Nephron progenitor cell (in vitro differentiated cells): ENCODE measurements around the gene LRATD1.

Experiments used
- DNase-seq: peaks from one replicate; pipeline ENCODE4 v3.0.0; 2021
- H3K27ac Mint-ChIP-seq: 2 replicates; pipeline ENCODE4 v1.8.0; 2021; ENCODE audit warnings: mild to moderate bottlenecking, moderate library complexity, mixed read lengths
- H3K27me3 Mint-ChIP-seq: 2 replicates; pipeline ENCODE4 v1.8.0; 2021; ENCODE audit warnings: mild to moderate bottlenecking, low read depth, mixed read lengths; ENCODE audit not compliant: poor library complexity
- H3K36me3 Mint-ChIP-seq: 2 replicates; pipeline ENCODE4 v1.8.0; 2021; ENCODE audit warnings: low read depth, mixed read lengths
- H3K4me1 Mint-ChIP-seq: 2 replicates; pipeline ENCODE4 v1.8.0; 2021; ENCODE audit warnings: mixed read lengths
- H3K4me3 Mint-ChIP-seq: 2 replicates; pipeline ENCODE4 v1.8.0; 2021; ENCODE audit warnings: mild to moderate bottlenecking, moderate library complexity, mixed read lengths
- H3K9me3 Mint-ChIP-seq: 2 replicates; pipeline ENCODE4 v1.8.0; 2021; ENCODE audit warnings: mild to moderate bottlenecking, moderate library complexity, mixed read lengths
- CTCF ChIP-seq: fragments of 200-600 bp; sonication (generic); IDR thresholded peaks from 2 replicates; pipeline ENCODE4 v1.5.0; 2021; ENCODE audit warnings: antibody characterized with exemption

LRATD1 gene

DNA sequence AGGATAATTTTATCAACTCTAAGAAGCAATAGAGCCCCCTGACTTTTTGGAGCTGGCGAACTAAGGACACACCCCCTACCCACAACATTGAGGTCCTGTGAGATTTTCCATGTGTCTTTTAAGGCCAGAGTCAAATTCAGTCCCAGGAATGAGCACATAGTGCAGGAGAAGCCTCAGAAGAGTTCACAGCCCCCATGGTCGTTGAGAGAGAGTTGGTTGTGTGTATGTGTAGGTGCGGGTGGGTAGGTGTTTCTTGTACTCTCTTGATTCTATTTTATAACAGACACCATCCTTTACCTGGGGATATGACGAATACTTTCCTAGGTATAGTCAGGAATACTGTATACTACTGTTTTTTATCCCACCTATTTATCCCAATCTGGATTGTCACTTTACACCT lies 8.6 kb downstream of the LRATD1 start:
- no peak overlapping the region for H3K27ac Mint-ChIP-seq

DNA sequence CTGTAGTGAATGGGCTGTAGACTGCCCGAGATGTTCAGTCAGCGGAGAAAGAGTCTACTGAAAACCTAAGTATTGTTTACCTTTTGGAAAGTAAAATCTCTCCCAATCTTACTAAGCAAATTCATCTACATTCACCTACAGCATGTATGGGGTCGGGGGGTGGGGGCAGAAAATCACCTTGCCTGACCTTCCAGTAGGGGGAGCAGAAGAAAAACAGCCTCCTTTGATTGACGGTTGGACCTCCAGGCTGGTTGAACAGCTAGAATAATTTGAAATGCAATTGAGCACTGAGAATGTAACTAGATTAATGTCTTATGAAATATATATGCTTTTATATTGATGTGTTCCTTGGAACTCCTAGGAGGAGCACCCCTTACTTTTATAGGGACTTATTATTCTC lies 10.0 kb downstream of the LRATD1 start:
- H3K36me3 Mint-ChIP-seq = peaks cover 5% of the 10 kb centered on the region
- H3K27me3 Mint-ChIP-seq = peaks cover 3% of the 10 kb centered on the region
- no peak overlapping the region for H3K27ac Mint-ChIP-seq
- no peaks in the 10 kb centered on the region for H3K9me3 Mint-ChIP-seq
- DNase-seq = no peak
- TF ChIP-seq CTCF = peak; percentile 13
- no peaks in the 10 kb centered on the region for H3K4me1 Mint-ChIP-seq
- no peak overlapping the region for H3K4me3 Mint-ChIP-seq

More for the DNA sequence above, 8.6 kb downstream of the LRATD1 start:
- Mint-ChIP-seq H3K36me3 (peaks cover 15% of the 10 kb centered on the region), H3K27me3 (peaks cover 8% of the 10 kb centered on the region), H3K4me1 (peaks cover 12% of the 10 kb centered on the region), H3K4me3 (no peak overlapping the region), H3K9me3 (no peaks in the 10 kb centered on the region)
- no peak for DNase-seq
- TF ChIP-seq CTCF = no peak

DNA sequence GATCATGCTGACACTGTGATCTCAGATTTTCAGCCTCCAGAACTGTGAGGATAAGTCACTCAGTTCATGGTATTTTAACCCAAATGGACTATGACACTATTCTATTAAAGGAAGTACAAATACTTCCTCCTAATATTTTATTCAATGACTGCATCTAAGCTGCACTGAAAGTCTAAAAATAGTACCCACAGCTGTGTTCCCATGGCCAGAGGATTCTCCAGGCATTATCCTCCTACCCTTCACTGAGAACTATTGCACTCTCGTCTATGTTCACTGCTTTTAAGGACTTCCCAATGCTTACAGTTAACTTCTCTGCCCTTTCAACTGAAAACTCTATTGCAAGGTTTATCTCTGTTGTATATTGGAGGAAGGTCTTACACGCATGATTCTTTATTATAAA lies 15.2 kb downstream of the LRATD1 start:
- Mint-ChIP-seq H3K4me1 (peaks cover 3% of the 10 kb centered on the region), H3K27ac (no peak overlapping the region), H3K4me3 (no peak overlapping the region), H3K36me3 (peaks cover 5% of the 10 kb centered on the region), H3K9me3 (no peaks in the 10 kb centered on the region), H3K27me3 (no peaks in the 10 kb centered on the region)
- no peak for DNase-seq
- TF ChIP-seq CTCF = no peak

DNA sequence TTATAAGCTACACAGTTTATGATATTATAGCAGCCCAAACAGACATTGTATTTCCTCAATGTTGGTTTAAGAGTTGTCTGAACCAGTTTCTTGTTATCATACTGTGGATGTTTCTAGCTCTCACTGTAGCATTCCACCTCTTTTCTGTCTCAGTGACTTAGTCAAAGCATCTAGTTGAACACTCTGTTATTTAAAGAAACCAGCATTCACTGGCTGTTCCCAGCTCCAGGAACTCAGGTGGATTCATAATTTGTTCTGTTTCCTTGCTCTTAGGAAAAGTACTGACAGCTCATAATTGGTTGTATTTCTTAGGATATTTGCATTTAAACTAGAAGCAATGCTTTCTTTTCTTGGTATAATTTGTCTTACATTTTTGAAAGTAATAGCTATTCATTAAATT lies 17.5 kb downstream of the LRATD1 start:
- H3K27me3 Mint-ChIP-seq = no peaks in the 10 kb centered on the region
- no peaks in the 10 kb centered on the region for H3K36me3 Mint-ChIP-seq
- H3K9me3 Mint-ChIP-seq = no peaks in the 10 kb centered on the region
- no peak overlapping the region for H3K27ac Mint-ChIP-seq
- no peak for DNase-seq
- no peak for TF ChIP-seq CTCF
- no peak overlapping the region for H3K4me3 Mint-ChIP-seq
- H3K4me1 Mint-ChIP-seq = peaks cover 7% of the 10 kb centered on the region

DNA sequence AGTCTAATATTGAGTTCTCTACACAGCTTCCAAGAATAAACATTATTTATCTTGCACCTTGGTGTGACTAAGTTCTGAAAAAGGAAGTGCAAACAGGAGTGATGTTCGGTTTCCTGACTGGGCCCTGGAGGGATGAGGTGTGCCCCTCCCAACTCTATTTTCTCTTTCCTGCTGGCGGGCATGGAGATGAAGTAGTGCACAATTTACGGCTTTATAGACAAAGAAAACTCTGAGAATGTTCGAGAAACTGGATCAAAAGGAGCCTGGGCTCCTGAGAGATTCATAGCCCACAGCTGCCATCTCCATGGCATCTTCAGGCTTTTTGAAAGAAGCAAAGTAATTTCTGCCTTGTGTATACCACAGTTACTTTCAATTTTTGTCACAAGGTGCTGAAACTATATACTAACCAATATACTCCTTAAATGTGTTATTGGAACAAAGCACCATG lies 22.3 kb downstream of the LRATD1 start:
- Mint-ChIP-seq H3K9me3 (no peaks in the 10 kb centered on the region), H3K27me3 (no peaks in the 10 kb centered on the region), H3K36me3 (no peaks in the 10 kb centered on the region), H3K4me1 (peaks cover 4% of the 10 kb centered on the region), H3K4me3 (no peak overlapping the region), H3K27ac (no peak overlapping the region)
- no peak for DNase-seq
- no peak for TF ChIP-seq CTCF

DNA sequence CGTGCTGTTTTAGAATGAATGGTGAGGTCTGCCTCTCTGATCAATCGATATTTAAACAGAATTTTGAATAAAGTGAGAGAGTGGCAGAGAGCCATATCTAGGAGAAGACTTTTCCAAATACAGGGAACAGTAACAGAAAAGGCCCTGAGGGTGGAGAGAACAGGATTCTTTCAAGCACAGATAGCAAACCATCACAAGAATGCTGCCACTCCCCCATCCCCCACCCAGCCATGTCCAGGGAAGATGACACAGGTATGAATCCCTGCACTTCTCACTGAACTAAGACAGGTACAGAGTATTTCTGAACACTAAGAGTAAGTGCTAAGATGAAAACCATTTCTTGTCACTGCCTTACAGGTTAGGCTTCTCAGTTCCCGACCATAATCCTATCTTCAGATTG lies 23.6 kb downstream of the LRATD1 start:
- TF ChIP-seq CTCF = no peak
- H3K4me3 Mint-ChIP-seq = no peak overlapping the region
- H3K27me3 Mint-ChIP-seq = no peaks in the 10 kb centered on the region
- H3K4me1 Mint-ChIP-seq = peaks cover 4% of the 10 kb centered on the region
- no peaks in the 10 kb centered on the region for H3K36me3 Mint-ChIP-seq
- H3K9me3 Mint-ChIP-seq = no peaks in the 10 kb centered on the region
- no peak for DNase-seq
- H3K27ac Mint-ChIP-seq = no peak overlapping the region
